Mesothelial cell of epicardium (in vitro differentiated cells): Measurements from ENCODE around the gene ARHGAP30. TPM values are rescaled to one million over a fixed set of nuclear protein-coding genes. Genes with fewer than 3 reads are reported as not detected.

ENCODE experiments used
- DNase-seq, 2 experiments: peaks; one replicate each; pipeline ENCODE4 v3.0.0; 2021; ENCODE audit warnings: low spot score in 2 of 2; ENCODE audit not compliant: unreplicated experiment in 2 of 2
- H3K27ac Mint-ChIP-seq: 2 replicates; pipeline ENCODE4 v1.8.0; 2021; ENCODE audit warnings: mixed read lengths
- H3K27me3 Mint-ChIP-seq: 2 replicates; pipeline ENCODE4 v1.8.0; 2021; ENCODE audit warnings: low read depth, mixed read lengths
- H3K36me3 Mint-ChIP-seq: 2 replicates; pipeline ENCODE4 v1.8.0; 2021; ENCODE audit warnings: mixed read lengths
- H3K4me1 Mint-ChIP-seq: 2 replicates; pipeline ENCODE4 v1.8.0; 2021; ENCODE audit warnings: mixed read lengths
- H3K4me3 Mint-ChIP-seq: 2 replicates; pipeline ENCODE4 v1.8.0; 2021; ENCODE audit warnings: mild to moderate bottlenecking, moderate library complexity, mixed read lengths
- H3K9me3 Mint-ChIP-seq: 2 replicates; pipeline ENCODE4 v1.8.0; 2021; ENCODE audit warnings: mixed read lengths
- CTCF ChIP-seq: fragments of 200-600 bp; sonication (generic); IDR thresholded peaks from one replicate; pipeline ENCODE4 v1.5.0; 2021; ENCODE audit warnings: antibody characterized with exemption; ENCODE audit not compliant: unreplicated experiment
- total RNA-seq: library from RNA; stranded (reverse); gene quantifications from 3 replicates; pipeline ENCODE4 v1.2.1, GENCODE V29; 2021

Gene ARHGAP30
- total RNA-seq, 1 donor from 2014 or later: 1.6 TPM

DNA sequence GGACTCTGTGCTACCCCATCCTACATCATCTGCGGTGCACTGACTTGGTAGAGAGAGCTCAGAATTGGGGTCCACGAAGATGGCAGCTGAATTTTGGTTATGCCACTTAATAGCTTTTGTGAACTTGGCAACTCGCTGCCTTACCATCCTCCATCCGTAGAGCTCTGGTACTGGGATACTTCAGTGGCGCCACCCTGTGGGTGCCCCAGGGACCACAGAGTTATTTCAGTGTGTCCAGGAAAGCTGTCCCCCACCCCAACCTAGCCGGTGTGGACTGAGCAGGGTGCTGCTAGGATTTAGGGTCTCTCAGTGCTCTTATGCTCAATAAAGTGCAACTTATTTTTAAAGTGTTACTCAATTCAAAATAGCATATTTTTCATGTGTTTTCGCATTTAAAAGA is 14.9 kb downstream of the ARHGAP30 start:
- Mint-ChIP-seq H3K4me3 (no peak overlapping the region), H3K27me3 (no peaks in the 10 kb centered on the region), H3K9me3 (no peaks in the 10 kb centered on the region), H3K36me3 (no peaks in the 10 kb centered on the region), H3K27ac (no peak overlapping the region), H3K4me1 (no peaks in the 10 kb centered on the region)
- no peak for DNase-seq
- peak; percentile 14 for TF ChIP-seq CTCF

- Mint-ChIP-seq H3K4me1 (no peaks in the 10 kb centered on the region), H3K9me3 (no peaks in the 10 kb centered on the region), H3K27ac (no peak overlapping the region), H3K36me3 (peaks cover 1% of the 10 kb centered on the region), H3K4me3 (no peak overlapping the region), H3K27me3 (no peaks in the 10 kb centered on the region)
- no peak for TF ChIP-seq CTCF
- DNase-seq: no peak
These were observed 15.5 kb downstream of the ARHGAP30 start for GRCh38 chr1:161054232-161054631.

DNA sequence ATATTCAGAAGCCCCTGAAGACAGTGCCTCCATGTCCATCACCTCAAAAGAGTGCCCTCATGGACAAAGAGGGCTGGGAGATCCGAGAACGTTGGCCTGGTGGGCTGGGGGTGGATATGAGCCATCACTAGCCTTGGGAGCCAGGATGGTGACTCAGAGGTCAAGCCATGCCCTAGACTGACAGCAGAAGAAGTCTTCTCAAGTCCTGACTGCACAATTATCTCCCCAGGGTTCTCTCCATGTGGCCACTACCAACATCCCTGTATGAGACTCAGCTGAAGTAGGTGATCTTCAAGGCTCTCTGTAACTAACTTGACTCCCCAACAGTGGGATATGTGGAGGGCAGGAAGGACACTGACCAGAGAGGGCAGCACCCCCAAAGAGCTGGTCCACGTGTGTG is 16.8 kb downstream of the ARHGAP30 start:
- no peak for DNase-seq
- Mint-ChIP-seq H3K4me1 (no peaks in the 10 kb centered on the region), H3K9me3 (peaks cover 10% of the 10 kb centered on the region), H3K4me3 (no peak overlapping the region), H3K36me3 (peaks cover 11% of the 10 kb centered on the region), H3K27ac (no peak overlapping the region), H3K27me3 (no peaks in the 10 kb centered on the region)
- no peak for TF ChIP-seq CTCF

DNA sequence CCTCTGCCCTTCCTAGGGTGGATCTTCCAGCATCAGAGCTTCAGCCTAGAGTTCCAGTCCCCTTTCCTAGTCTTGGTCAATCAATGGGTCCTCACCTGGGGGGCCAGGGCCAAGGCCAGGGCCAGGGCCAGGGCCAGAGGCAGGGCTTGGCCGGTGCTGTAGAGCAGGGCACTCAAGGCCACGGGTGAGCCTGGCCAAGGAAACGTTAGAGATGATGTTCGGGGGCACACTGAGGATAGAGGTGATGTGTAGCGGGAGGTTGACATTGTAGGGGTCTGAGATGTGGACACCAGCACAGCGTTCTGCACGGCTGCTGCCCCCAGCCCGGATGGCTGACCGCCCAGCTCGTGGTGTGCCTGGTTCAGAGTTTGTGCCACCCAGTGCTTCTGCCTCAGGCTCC is 18.5 kb downstream of the ARHGAP30 start:
- H3K27me3 Mint-ChIP-seq: no peaks in the 10 kb centered on the region
- H3K9me3 Mint-ChIP-seq: peaks cover 24% of the 10 kb centered on the region
- DNase-seq: no peak
- H3K27ac Mint-ChIP-seq: no peak overlapping the region
- no peak overlapping the region for H3K4me3 Mint-ChIP-seq
- H3K4me1 Mint-ChIP-seq: peaks cover 5% of the 10 kb centered on the region
- no peak for TF ChIP-seq CTCF
- peaks cover 24% of the 10 kb centered on the region for H3K36me3 Mint-ChIP-seq

- H3K9me3 Mint-ChIP-seq: peaks cover 24% of the 10 kb centered on the region
- no peak overlapping the region for H3K4me3 Mint-ChIP-seq
- no peak for TF ChIP-seq CTCF
- H3K27me3 Mint-ChIP-seq: no peaks in the 10 kb centered on the region
- H3K4me1 Mint-ChIP-seq: peaks cover 21% of the 10 kb centered on the region
- DNase-seq: no peak
- peaks cover 27% of the 10 kb centered on the region for H3K36me3 Mint-ChIP-seq
- H3K27ac Mint-ChIP-seq: no peak overlapping the region
These were observed 20.6 kb downstream of the ARHGAP30 start for GRCh38 chr1:161048949-161049722.
